ENCODE measurements around the gene ABCA8. TPM values are rescaled to one million over a fixed set of nuclear protein-coding genes. Genes with fewer than 3 reads are reported as not detected.

ABCA8 gene
- total RNA-seq, 1 experiment from 2014 or later = 0.15 TPM

- H3K36me3 Mint-ChIP-seq = peaks cover 4% of the 10 kb centered on the region; the same call in 1 of the 2 replicates
- CTCF ChIA-PET = no interaction called here
- no peak overlapping the region for H3K27ac Mint-ChIP-seq
- no peak for TF ChIP-seq SOX15 (CRISPR knock-in tag; IDR thresholded peaks at IDR 0.05)
- POLR2A ChIA-PET = no interaction called here
- H3K9me3 Mint-ChIP-seq = peaks cover 17% of the 10 kb centered on the region
- H3K27me3 Mint-ChIP-seq (ENCODE audit: low read depth) = no peaks in the 10 kb centered on the region; the same call in 1 of the 2 replicates
- ATAC-seq = no peak
- DNase-seq (ENCODE audit: low spot score) = no peak
- peaks cover 9% of the 10 kb centered on the region for H3K4me1 Mint-ChIP-seq
- no peak overlapping the region for H3K4me3 Mint-ChIP-seq
Measured at GRCh38 chr17:68861602-68862001, 93.6 kb downstream of the ABCA8 start.

- DNase-seq (ENCODE audit: low spot score) = no peak
- Mint-ChIP-seq H3K27ac (no peak overlapping the region), H3K4me3 (no peak overlapping the region), H3K4me1 (peaks cover 9% of the 10 kb centered on the region), H3K9me3 (peaks cover 22% of the 10 kb centered on the region), H3K27me3 (ENCODE audit: low read depth) (no peaks in the 10 kb centered on the region; the same call in 1 of the 2 replicates), H3K36me3 (peaks cover 4% of the 10 kb centered on the region; the same call in 1 of the 2 replicates)
- ChIA-PET CTCF (no interaction called here), POLR2A (no interaction called here)
- no peak for ATAC-seq
- TF ChIP-seq ATF1 (CRISPR knock-in tag; IDR thresholded peaks at IDR 0.05) (no peak), IRF2 (CRISPR knock-in tag; IDR thresholded peaks at IDR 0.05; ENCODE audit: borderline replicate concordance, low read depth) (no peak), JAZF1 (CRISPR knock-in tag; IDR thresholded peaks at IDR 0.05) (no peak), ZNF317 (CRISPR knock-in tag; IDR thresholded peaks at IDR 0.05; ENCODE audit: borderline replicate concordance, low read depth) (no peak), ZNF396 (CRISPR knock-in tag; IDR thresholded peaks at IDR 0.05; ENCODE audit: borderline replicate concordance) (no peak), GTF2I (CRISPR knock-in tag; conservative IDR thresholded peaks at IDR 0.05) (no peak), TEAD4 (CRISPR knock-in tag; IDR thresholded peaks at IDR 0.05) (no peak), E2F4 (CRISPR knock-in tag; IDR thresholded peaks at IDR 0.05; ENCODE audit: borderline replicate concordance, low read depth) (no peak), CREB1 (CRISPR knock-in tag; IDR thresholded peaks at IDR 0.05) (no peak), SP1 (CRISPR knock-in tag; conservative IDR thresholded peaks at IDR 0.05) (no peak), FOXK1 (CRISPR knock-in tag; IDR thresholded peaks at IDR 0.05) (no peak), ZNF121 (CRISPR knock-in tag; IDR thresholded peaks at IDR 0.05) (no peak), ZNF423 (CRISPR knock-in tag; IDR thresholded peaks at IDR 0.05) (no peak), NFYB (CRISPR knock-in tag; conservative IDR thresholded peaks at IDR 0.05; ENCODE audit: low read depth) (no peak)
- TF ChIP-seq, protein P1, sequence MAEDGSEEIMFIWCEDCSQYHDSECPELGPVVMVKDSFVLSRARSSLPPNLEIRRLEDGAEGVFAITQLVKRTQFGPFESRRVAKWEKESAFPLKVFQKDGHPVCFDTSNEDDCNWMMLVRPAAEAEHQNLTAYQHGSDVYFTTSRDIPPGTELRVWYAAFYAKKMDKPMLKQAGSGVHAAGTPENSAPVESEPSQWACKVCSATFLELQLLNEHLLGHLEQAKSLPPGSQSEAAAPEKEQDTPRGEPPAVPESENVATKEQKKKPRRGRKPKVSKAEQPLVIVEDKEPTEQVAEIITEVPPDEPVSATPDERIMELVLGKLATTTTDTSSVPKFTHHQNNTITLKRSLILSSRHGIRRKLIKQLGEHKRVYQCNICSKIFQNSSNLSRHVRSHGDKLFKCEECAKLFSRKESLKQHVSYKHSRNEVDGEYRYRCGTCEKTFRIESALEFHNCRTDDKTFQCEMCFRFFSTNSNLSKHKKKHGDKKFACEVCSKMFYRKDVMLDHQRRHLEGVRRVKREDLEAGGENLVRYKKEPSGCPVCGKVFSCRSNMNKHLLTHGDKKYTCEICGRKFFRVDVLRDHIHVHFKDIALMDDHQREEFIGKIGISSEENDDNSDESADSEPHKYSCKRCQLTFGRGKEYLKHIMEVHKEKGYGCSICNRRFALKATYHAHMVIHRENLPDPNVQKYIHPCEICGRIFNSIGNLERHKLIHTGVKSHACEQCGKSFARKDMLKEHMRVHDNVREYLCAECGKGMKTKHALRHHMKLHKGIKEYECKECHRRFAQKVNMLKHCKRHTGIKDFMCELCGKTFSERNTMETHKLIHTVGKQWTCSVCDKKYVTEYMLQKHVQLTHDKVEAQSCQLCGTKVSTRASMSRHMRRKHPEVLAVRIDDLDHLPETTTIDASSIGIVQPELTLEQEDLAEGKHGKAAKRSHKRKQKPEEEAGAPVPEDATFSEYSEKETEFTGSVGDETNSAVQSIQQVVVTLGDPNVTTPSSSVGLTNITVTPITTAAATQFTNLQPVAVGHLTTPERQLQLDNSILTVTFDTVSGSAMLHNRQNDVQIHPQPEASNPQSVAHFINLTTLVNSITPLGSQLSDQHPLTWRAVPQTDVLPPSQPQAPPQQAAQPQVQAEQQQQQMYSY (CRISPR knock-in tag; IDR thresholded peaks at IDR 0.05) = no peak
- TF ChIP-seq, protein P2, sequence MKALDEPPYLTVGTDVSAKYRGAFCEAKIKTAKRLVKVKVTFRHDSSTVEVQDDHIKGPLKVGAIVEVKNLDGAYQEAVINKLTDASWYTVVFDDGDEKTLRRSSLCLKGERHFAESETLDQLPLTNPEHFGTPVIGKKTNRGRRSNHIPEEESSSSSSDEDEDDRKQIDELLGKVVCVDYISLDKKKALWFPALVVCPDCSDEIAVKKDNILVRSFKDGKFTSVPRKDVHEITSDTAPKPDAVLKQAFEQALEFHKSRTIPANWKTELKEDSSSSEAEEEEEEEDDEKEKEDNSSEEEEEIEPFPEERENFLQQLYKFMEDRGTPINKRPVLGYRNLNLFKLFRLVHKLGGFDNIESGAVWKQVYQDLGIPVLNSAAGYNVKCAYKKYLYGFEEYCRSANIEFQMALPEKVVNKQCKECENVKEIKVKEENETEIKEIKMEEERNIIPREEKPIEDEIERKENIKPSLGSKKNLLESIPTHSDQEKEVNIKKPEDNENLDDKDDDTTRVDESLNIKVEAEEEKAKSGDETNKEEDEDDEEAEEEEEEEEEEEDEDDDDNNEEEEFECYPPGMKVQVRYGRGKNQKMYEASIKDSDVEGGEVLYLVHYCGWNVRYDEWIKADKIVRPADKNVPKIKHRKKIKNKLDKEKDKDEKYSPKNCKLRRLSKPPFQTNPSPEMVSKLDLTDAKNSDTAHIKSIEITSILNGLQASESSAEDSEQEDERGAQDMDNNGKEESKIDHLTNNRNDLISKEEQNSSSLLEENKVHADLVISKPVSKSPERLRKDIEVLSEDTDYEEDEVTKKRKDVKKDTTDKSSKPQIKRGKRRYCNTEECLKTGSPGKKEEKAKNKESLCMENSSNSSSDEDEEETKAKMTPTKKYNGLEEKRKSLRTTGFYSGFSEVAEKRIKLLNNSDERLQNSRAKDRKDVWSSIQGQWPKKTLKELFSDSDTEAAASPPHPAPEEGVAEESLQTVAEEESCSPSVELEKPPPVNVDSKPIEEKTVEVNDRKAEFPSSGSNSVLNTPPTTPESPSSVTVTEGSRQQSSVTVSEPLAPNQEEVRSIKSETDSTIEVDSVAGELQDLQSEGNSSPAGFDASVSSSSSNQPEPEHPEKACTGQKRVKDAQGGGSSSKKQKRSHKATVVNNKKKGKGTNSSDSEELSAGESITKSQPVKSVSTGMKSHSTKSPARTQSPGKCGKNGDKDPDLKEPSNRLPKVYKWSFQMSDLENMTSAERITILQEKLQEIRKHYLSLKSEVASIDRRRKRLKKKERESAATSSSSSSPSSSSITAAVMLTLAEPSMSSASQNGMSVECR (CRISPR knock-in tag; IDR thresholded peaks at IDR 0.05; ENCODE audit: borderline replicate concordance) = no peak
- TF ChIP-seq, protein P3, sequence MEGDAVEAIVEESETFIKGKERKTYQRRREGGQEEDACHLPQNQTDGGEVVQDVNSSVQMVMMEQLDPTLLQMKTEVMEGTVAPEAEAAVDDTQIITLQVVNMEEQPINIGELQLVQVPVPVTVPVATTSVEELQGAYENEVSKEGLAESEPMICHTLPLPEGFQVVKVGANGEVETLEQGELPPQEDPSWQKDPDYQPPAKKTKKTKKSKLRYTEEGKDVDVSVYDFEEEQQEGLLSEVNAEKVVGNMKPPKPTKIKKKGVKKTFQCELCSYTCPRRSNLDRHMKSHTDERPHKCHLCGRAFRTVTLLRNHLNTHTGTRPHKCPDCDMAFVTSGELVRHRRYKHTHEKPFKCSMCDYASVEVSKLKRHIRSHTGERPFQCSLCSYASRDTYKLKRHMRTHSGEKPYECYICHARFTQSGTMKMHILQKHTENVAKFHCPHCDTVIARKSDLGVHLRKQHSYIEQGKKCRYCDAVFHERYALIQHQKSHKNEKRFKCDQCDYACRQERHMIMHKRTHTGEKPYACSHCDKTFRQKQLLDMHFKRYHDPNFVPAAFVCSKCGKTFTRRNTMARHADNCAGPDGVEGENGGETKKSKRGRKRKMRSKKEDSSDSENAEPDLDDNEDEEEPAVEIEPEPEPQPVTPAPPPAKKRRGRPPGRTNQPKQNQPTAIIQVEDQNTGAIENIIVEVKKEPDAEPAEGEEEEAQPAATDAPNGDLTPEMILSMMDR (IDR thresholded peaks at IDR 0.05) = no peak
- TF ChIP-seq, protein P4, sequence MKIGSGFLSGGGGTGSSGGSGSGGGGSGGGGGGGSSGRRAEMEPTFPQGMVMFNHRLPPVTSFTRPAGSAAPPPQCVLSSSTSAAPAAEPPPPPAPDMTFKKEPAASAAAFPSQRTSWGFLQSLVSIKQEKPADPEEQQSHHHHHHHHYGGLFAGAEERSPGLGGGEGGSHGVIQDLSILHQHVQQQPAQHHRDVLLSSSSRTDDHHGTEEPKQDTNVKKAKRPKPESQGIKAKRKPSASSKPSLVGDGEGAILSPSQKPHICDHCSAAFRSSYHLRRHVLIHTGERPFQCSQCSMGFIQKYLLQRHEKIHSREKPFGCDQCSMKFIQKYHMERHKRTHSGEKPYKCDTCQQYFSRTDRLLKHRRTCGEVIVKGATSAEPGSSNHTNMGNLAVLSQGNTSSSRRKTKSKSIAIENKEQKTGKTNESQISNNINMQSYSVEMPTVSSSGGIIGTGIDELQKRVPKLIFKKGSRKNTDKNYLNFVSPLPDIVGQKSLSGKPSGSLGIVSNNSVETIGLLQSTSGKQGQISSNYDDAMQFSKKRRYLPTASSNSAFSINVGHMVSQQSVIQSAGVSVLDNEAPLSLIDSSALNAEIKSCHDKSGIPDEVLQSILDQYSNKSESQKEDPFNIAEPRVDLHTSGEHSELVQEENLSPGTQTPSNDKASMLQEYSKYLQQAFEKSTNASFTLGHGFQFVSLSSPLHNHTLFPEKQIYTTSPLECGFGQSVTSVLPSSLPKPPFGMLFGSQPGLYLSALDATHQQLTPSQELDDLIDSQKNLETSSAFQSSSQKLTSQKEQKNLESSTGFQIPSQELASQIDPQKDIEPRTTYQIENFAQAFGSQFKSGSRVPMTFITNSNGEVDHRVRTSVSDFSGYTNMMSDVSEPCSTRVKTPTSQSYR (CRISPR knock-in tag; IDR thresholded peaks at IDR 0.05) = no peak
- TF ChIP-seq, protein P5, sequence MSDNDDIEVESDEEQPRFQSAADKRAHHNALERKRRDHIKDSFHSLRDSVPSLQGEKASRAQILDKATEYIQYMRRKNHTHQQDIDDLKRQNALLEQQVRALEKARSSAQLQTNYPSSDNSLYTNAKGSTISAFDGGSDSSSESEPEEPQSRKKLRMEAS (CRISPR knock-in tag; IDR thresholded peaks at IDR 0.05) = no peak
- TF ChIP-seq, protein P6, sequence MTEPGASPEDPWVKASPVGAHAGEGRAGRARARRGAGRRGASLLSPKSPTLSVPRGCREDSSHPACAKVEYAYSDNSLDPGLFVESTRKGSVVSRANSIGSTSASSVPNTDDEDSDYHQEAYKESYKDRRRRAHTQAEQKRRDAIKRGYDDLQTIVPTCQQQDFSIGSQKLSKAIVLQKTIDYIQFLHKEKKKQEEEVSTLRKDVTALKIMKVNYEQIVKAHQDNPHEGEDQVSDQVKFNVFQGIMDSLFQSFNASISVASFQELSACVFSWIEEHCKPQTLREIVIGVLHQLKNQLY (CRISPR knock-in tag; IDR thresholded peaks at IDR 0.05) = no peak
Measured at GRCh38 chr17:68860941-68861340, 94.3 kb downstream of the ABCA8 start.
